Measurements from ENCODE around the gene ZNF213. TPM values are rescaled to one million over a fixed set of nuclear protein-coding genes. Genes with fewer than 3 reads are reported as not detected.

The ZNF213 gene
- total RNA-seq, 1 experiment from 2014 or later, result 20.7 TPM

DNA sequence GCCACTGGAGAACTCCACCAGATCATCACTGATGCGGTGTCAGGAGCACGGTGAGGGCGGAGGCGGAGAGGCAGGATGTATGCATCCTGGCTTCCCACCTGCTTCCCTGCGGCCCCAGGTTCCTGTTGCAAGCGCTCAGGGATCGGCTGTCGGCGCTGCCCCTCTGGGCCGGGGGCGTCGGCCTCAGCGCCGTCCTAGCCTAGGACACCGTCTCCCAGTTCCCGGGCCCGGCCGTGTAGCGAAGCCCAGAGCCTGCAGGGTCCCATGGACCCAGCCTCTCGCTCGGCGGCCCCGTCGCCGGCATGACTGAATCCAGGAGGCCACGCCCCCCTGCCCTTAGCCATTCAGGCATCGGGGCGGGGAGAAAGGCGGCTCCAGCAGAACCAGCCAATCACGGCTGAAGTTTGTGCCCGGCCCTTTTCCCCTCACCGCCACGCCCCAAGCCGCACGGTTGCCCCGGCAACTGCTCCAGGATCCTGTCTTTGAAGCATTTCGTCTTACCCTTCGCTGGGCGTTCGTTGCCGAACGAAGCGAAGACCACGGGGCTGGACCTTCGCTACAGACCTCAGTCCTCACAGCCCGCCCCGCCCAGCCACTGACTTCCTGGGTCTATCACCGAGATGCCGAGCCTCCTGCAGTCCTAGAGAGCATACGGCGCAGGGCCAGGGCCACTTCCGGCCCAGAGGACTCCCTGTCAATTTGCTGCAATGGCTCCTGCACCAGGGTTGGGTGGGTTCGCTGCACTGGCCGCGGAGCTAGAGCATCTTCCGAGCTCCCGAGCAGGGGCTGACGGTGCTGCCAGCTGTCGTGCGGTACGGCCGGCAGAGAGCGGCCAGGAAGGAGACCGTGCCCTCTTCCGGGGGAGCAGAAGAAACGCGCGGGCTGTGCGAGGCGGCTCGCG, 10.6 kb upstream of the ZNF213 start:
- BruUV-seq (replicated peaks), result no TSS peak
- POLR2A ChIA-PET, result interaction anchor here (0.9 to 6.7 kb wide), 10 partner anchors 8 to 104 kb away, joined by 3 to 47 read pairs (median 6); partner anchors contain the start of genes TNFRSF12A, ZNF205 and ZNF213
- CTCF ChIA-PET, result interaction anchor here (0.7 to 2.6 kb wide), 5 partner anchors 10 to 76 kb away, joined by 3 to 13 read pairs (median 4); no protein-coding TSS in a partner anchor
- DNase-seq (ENCODE audit: unreplicated experiment), result peak; percentile 96
- TF ChIP-seq, protein P1, sequence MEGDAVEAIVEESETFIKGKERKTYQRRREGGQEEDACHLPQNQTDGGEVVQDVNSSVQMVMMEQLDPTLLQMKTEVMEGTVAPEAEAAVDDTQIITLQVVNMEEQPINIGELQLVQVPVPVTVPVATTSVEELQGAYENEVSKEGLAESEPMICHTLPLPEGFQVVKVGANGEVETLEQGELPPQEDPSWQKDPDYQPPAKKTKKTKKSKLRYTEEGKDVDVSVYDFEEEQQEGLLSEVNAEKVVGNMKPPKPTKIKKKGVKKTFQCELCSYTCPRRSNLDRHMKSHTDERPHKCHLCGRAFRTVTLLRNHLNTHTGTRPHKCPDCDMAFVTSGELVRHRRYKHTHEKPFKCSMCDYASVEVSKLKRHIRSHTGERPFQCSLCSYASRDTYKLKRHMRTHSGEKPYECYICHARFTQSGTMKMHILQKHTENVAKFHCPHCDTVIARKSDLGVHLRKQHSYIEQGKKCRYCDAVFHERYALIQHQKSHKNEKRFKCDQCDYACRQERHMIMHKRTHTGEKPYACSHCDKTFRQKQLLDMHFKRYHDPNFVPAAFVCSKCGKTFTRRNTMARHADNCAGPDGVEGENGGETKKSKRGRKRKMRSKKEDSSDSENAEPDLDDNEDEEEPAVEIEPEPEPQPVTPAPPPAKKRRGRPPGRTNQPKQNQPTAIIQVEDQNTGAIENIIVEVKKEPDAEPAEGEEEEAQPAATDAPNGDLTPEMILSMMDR (IDR thresholded peaks at IDR 0.05; ENCODE audit: unreplicated experiment), result peak; percentile 21
- Mint-ChIP-seq H3K36me3 (ENCODE audit: insufficient read depth, unreplicated experiment) (peaks cover 40% of the 10 kb centered on the region), H3K4me3 (ENCODE audit: unreplicated experiment) (peak overlapping the region; percentile 91), H3K27me3 (ENCODE audit: insufficient read depth, unreplicated experiment) (no peaks in the 10 kb centered on the region), H3K9me3 (ENCODE audit: unreplicated experiment) (no peaks in the 10 kb centered on the region), H3K27ac (ENCODE audit: low read depth, unreplicated experiment) (peak overlapping the region; percentile 90), H3K4me1 (ENCODE audit: insufficient read depth, unreplicated experiment) (peaks cover 21% of the 10 kb centered on the region)
- intact Hi-C loops (cut with micrococcal nuclease), result loop anchor here (1.0 kb wide), 1 partner anchor 65 kb away; no protein-coding TSS in a partner anchor

DNA sequence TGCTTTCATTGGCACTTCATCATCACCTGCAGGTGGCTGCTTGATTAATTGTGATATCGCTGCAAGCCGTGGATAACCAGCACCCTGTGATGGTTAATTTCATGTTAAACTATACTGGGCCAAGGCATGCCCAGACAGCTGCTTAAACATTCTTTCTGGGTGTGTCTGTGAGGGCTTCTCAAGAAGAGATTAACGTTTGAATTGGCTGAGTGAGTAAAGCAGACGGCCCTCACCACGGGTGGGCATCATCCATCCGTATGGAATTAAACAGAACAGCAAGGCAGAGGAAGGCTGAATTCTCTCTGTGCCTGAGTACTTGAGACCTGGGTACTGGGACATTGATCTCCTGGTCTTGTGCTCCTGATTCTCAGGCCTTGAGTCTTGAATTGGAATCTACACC, 7.1 kb upstream of the ZNF213 start:
- H3K27me3 Mint-ChIP-seq (ENCODE audit: insufficient read depth, unreplicated experiment), result no peaks in the 10 kb centered on the region
- no peaks in the 10 kb centered on the region for H3K9me3 Mint-ChIP-seq (ENCODE audit: unreplicated experiment)
- peaks cover 52% of the 10 kb centered on the region for H3K36me3 Mint-ChIP-seq (ENCODE audit: insufficient read depth, unreplicated experiment)
- DNase-seq (ENCODE audit: unreplicated experiment), result no peak
- peaks cover 27% of the 10 kb centered on the region for H3K4me1 Mint-ChIP-seq (ENCODE audit: insufficient read depth, unreplicated experiment)
- peak overlapping the region; percentile 14 for H3K4me3 Mint-ChIP-seq (ENCODE audit: unreplicated experiment)
- intact Hi-C loops (cut with micrococcal nuclease), result no loop called here
- POLR2A ChIA-PET, result interaction anchor here (0.6 to 6.7 kb wide), 9 partner anchors 15 to 69 kb away, joined by 3 to 47 read pairs (median 4); partner anchors contain the start of gene ZNF205
- TF ChIP-seq, protein P1 (IDR thresholded peaks at IDR 0.05; ENCODE audit: unreplicated experiment), result no peak
- CTCF ChIA-PET, result interaction anchor here (0.6 to 9.1 kb wide), 9 partner anchors 22 to 527 kb away, joined by 3 to 75 read pairs (median 4); partner anchors contain the start of gene DNASE1
- no peak overlapping the region for H3K27ac Mint-ChIP-seq (ENCODE audit: low read depth, unreplicated experiment)
- BruUV-seq (replicated peaks), result no TSS peak

DNA sequence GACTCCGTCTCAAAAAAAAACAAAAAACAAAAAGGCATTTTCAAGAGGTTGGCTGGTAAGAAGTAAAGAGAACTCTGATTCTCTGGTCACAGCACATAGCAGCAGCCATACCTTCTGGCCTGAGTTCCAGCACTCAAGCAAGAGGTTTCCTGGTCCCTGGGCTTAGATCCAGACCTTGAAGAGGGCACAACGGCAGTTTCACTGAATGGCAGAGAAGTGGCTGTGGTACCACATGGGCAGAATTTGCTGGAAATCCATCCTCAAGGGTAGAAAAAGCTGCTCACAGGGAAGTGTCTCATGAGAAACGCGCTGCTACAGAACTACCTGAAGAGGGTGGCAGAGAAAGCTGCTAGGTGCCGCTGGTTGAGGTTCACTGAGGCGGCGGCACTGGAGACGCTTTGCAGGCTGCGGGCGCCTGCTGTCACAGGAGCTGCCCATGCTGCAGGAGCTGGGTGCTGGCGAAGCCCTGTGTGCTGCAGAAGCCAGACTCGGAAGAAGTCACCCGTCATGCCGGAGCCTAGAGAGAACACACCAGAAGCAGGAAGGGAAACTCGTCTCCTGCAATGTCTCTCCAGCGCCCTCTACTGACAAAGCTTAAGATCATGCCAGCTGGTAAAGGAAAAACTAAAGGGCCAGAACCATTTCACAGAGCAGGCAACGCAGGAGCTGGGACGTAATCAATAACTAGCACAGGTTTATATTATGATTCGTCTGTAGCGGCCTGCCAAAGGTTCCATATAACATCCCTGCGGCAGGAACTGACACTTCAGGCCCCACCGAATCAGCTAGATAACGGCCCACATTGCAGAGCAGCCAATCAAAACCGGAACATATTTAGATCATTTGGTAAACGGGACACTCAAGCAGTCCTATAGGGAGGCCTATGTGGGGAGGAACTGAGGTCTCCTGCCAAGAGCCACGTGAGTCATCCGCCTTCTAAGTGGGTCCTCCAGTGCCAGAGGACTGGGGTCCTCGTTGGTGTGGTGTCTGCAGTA, 5.4 kb upstream of the ZNF213 start:
- peak overlapping the region; percentile 80 for H3K4me3 Mint-ChIP-seq (ENCODE audit: unreplicated experiment)
- no TSS peak for BruUV-seq (replicated peaks)
- TF ChIP-seq, protein P1 (IDR thresholded peaks at IDR 0.05; ENCODE audit: unreplicated experiment), result peak; percentile 89
- peak overlapping the region; percentile 51 for H3K27ac Mint-ChIP-seq (ENCODE audit: low read depth, unreplicated experiment)
- H3K27me3 Mint-ChIP-seq (ENCODE audit: insufficient read depth, unreplicated experiment), result no peaks in the 10 kb centered on the region
- no peaks in the 10 kb centered on the region for H3K9me3 Mint-ChIP-seq (ENCODE audit: unreplicated experiment)
- POLR2A ChIA-PET, result interaction anchor here (1.1 to 6.7 kb wide), 13 partner anchors 16 to 109 kb away, joined by 3 to 47 read pairs (median 5); partner anchors contain the start of genes HCFC1R1, TNFRSF12A and ZNF205
- CTCF ChIA-PET, result interaction anchor here (0.5 to 9.1 kb wide), 49 partner anchors 8 to 1165 kb away, joined by 3 to 75 read pairs (median 4); partner anchors contain the start of genes HCFC1R1, RPS2, THOC6 and ZNF205
- H3K36me3 Mint-ChIP-seq (ENCODE audit: insufficient read depth, unreplicated experiment), result peaks cover 52% of the 10 kb centered on the region
- peak; percentile 90 for DNase-seq (ENCODE audit: unreplicated experiment)
- intact Hi-C loops (cut with micrococcal nuclease), result loop anchor here (1.0 kb wide), 1 partner anchor 70 kb away; no protein-coding TSS in a partner anchor
- peaks cover 21% of the 10 kb centered on the region for H3K4me1 Mint-ChIP-seq (ENCODE audit: insufficient read depth, unreplicated experiment)
